H9 (cell line): ENCODE results near the gene RPLP2. TPM values are rescaled to one million over a fixed set of nuclear protein-coding genes. Genes with fewer than 3 reads are reported as not detected.

Experiments used
- DNase-seq: peaks from one replicate; pipeline ENCODE4 v3.0.0-alpha.2; 2017
- H2AFZ ChIP-seq: one replicate; pipeline ENCODE4 v1.6.1; 2013; ENCODE audit warnings: mild to moderate bottlenecking, low read length, control low read depth, moderate library complexity
- H2AK5ac ChIP-seq: 2 replicates; pipeline ENCODE4 v1.6.1; 2013; ENCODE audit warnings: low read length, control low read depth, mixed read lengths; ENCODE audit not compliant: insufficient read length
- H2BK120ac ChIP-seq: one replicate; pipeline ENCODE4 v1.6.1; 2013; ENCODE audit warnings: low read depth, mild to moderate bottlenecking, low read length, control low read depth, inconsistent platforms; ENCODE audit not compliant: poor library complexity, severe bottlenecking
- H2BK12ac ChIP-seq: 2 replicates; pipeline ENCODE4 v1.6.1; 2013; ENCODE audit warnings: low read length, control low read depth, mixed read lengths, low read depth; ENCODE audit not compliant: insufficient read length
- H2BK15ac ChIP-seq: 2 replicates; pipeline ENCODE4 v1.6.1; 2013; ENCODE audit warnings: low read depth, low read length, control low read depth
- H2BK20ac ChIP-seq: one replicate; pipeline ENCODE4 v1.6.1; 2013; ENCODE audit warnings: low read depth, mild to moderate bottlenecking, low read length, control low read depth, inconsistent platforms; ENCODE audit not compliant: poor library complexity, severe bottlenecking
- H2BK5ac ChIP-seq: 2 replicates; pipeline ENCODE4 v1.6.1; 2013; ENCODE audit warnings: low read length, control low read depth, mixed read lengths; ENCODE audit not compliant: insufficient read length
- H3K14ac ChIP-seq: 2 replicates; pipeline ENCODE4 v1.6.1; 2013; ENCODE audit warnings: low read length, control low read depth; ENCODE audit not compliant: insufficient read depth
- H3K18ac ChIP-seq: 2 replicates; pipeline ENCODE4 v1.6.1; 2013; ENCODE audit warnings: low read depth, mild to moderate bottlenecking, mixed read lengths, low read length, control low read depth; ENCODE audit not compliant: insufficient read length
- H3K23ac ChIP-seq: 2 replicates; pipeline ENCODE4 v1.6.1; 2013; ENCODE audit warnings: low read length, control low read depth, mixed read lengths, low read depth; ENCODE audit not compliant: insufficient read length
- H3K23me2 ChIP-seq: 2 replicates; pipeline ENCODE4 v1.6.1; 2013; ENCODE audit warnings: low read depth, mild to moderate bottlenecking, mixed read lengths, low read length, control low read depth; ENCODE audit not compliant: insufficient read length, poor library complexity, severe bottlenecking
- H3K27ac ChIP-seq: 2 replicates; pipeline ENCODE4 v1.5.1; 2013; ENCODE audit warnings: low read length, control low read depth, mixed read lengths, low read depth; ENCODE audit not compliant: insufficient read length
- H3K27me3 ChIP-seq: 2 replicates; pipeline ENCODE4 v1.6.1; 2013; ENCODE audit warnings: low read length, control low read depth, inconsistent platforms; ENCODE audit not compliant: insufficient read depth
- H3K4ac ChIP-seq: 2 replicates; pipeline ENCODE4 v1.6.1; 2013; ENCODE audit warnings: low read depth, mild to moderate bottlenecking, control low read depth, inconsistent platforms, low read length, moderate library complexity
- H3K4me1 ChIP-seq: 2 replicates; pipeline ENCODE4 v1.6.1; 2013; ENCODE audit warnings: low read length, control low read depth, inconsistent platforms; ENCODE audit not compliant: insufficient read depth
- H3K4me2 ChIP-seq: 2 replicates; pipeline ENCODE4 v1.6.1; 2013; ENCODE audit warnings: low read length, control low read depth, mixed read lengths; ENCODE audit not compliant: insufficient read length, insufficient read depth
- H3K56ac ChIP-seq: 2 replicates; pipeline ENCODE4 v1.6.1; 2013; ENCODE audit warnings: low read depth, mild to moderate bottlenecking, mixed read lengths, low read length, control low read depth; ENCODE audit not compliant: insufficient read length
- H3K79me1 ChIP-seq: 2 replicates; pipeline ENCODE4 v1.6.1; 2013; ENCODE audit warnings: low read depth, mild to moderate bottlenecking, moderate library complexity, low read length, control low read depth, inconsistent platforms; ENCODE audit not compliant: insufficient read depth, poor library complexity, severe bottlenecking
- H3K79me2 ChIP-seq: 2 replicates; pipeline ENCODE4 v1.6.1; 2013; ENCODE audit warnings: low read length, control low read depth, inconsistent platforms; ENCODE audit not compliant: insufficient read depth
- H3K9ac ChIP-seq: 2 replicates; pipeline ENCODE4 v1.6.1; 2013; ENCODE audit warnings: low read length, control low read depth, mixed read lengths; ENCODE audit not compliant: insufficient read length; ENCODE audit errors: extremely low read depth
- H3K9me3 ChIP-seq: one replicate; pipeline ENCODE4 v1.6.1; 2013; ENCODE audit warnings: low read depth, low read length, inconsistent platforms; ENCODE audit not compliant: control insufficient read depth
- H3T11ph ChIP-seq: one replicate; pipeline ENCODE4 v1.6.1; 2013; ENCODE audit warnings: mild to moderate bottlenecking, low read length, control low read depth, inconsistent platforms
- H4K20me1 ChIP-seq: one replicate; pipeline ENCODE4 v1.6.1; 2013; ENCODE audit not compliant: control insufficient read depth, insufficient read length, insufficient read depth
- H4K5ac ChIP-seq: 2 replicates; pipeline ENCODE4 v1.6.1; 2013; ENCODE audit warnings: low read depth, mild to moderate bottlenecking, mixed read lengths, low read length, control low read depth; ENCODE audit not compliant: insufficient read length
- H4K8ac ChIP-seq: replicated peaks from 2 replicates; pipeline ENCODE4 v1.6.1; 2013; ENCODE audit warnings: low read length, control low read depth, mixed read lengths, low read depth; ENCODE audit not compliant: insufficient read length
- H4K91ac ChIP-seq: 2 replicates; pipeline ENCODE4 v1.6.1; 2013; ENCODE audit warnings: low read depth, mild to moderate bottlenecking, moderate library complexity, mixed read lengths, low read length, control low read depth; ENCODE audit not compliant: insufficient read length
- H3K27ac Mint-ChIP-seq, 3 experiments: 2 replicates in 2 of 3; 3 replicates in 1 of 3; pipeline ENCODE4 v1.8.0; 2020 to 2021; ENCODE audit warnings: mixed read lengths in 3 of 3, mild to moderate bottlenecking in 1 of 3, moderate library complexity in 1 of 3
- H3K27me3 Mint-ChIP-seq: 2 replicates; pipeline ENCODE4 v1.8.0; 2021; ENCODE audit warnings: low read depth, mild to moderate bottlenecking, moderate library complexity, mixed read lengths
- H3K36me3 Mint-ChIP-seq, 3 experiments: 2 replicates in 2 of 3; 3 replicates in 1 of 3; pipeline ENCODE4 v1.8.0; 2020 to 2021; ENCODE audit warnings: low read depth in 3 of 3, mixed read lengths in 3 of 3; ENCODE audit not compliant: insufficient read depth in 1 of 3
- H3K4me1 Mint-ChIP-seq, 2 experiments: 2 replicates each; pipeline ENCODE4 v1.8.0; 2020; ENCODE audit warnings: mixed read lengths in 2 of 2
- H3K4me3 Mint-ChIP-seq, 2 experiments: 2 replicates in 1 of 2; 3 replicates in 1 of 2; pipeline ENCODE4 v1.8.0; 2020 to 2021; ENCODE audit warnings: mild to moderate bottlenecking in 2 of 2, mixed read lengths in 2 of 2, moderate library complexity in 1 of 2
- H3K9me3 Mint-ChIP-seq, 2 experiments: 2 replicates in 1 of 2; 3 replicates in 1 of 2; pipeline ENCODE4 v1.8.0; 2020; ENCODE audit warnings: mild to moderate bottlenecking in 2 of 2, mixed read lengths in 2 of 2, moderate library complexity in 1 of 2
- WGBS: extraction: QIAGEN DNeasy Blood & Tissue Kit; methylation state at CpG from one replicate; pipeline ENCODE4 v1.1.7; 2013; ENCODE audit warnings: missing lambda C conversion rate, low lambda C conversion rate, mixed read lengths; ENCODE audit not compliant: insufficient read length; ENCODE audit errors: extremely low coverage; 5-methylcytosine and 5-hydroxymethylcytosine counted together
- total RNA-seq: library from RNA; stranded (reverse); gene quantifications from 2 replicates; pipeline ENCODE4 v1.2.1, GENCODE V29; 2021
- TF ChIP-seq, protein P1 (sequence below): fragments of 200-600 bp; sonication (generic); conservative IDR thresholded peaks from 3 replicates; pipeline ENCODE4 v1.8.0; 2021; ENCODE audit warnings: antibody characterized with exemption, mild to moderate bottlenecking

The RPLP2 gene
- total RNA-seq, 1 experiment from 2014 or later, result 2,138 TPM

DNA sequence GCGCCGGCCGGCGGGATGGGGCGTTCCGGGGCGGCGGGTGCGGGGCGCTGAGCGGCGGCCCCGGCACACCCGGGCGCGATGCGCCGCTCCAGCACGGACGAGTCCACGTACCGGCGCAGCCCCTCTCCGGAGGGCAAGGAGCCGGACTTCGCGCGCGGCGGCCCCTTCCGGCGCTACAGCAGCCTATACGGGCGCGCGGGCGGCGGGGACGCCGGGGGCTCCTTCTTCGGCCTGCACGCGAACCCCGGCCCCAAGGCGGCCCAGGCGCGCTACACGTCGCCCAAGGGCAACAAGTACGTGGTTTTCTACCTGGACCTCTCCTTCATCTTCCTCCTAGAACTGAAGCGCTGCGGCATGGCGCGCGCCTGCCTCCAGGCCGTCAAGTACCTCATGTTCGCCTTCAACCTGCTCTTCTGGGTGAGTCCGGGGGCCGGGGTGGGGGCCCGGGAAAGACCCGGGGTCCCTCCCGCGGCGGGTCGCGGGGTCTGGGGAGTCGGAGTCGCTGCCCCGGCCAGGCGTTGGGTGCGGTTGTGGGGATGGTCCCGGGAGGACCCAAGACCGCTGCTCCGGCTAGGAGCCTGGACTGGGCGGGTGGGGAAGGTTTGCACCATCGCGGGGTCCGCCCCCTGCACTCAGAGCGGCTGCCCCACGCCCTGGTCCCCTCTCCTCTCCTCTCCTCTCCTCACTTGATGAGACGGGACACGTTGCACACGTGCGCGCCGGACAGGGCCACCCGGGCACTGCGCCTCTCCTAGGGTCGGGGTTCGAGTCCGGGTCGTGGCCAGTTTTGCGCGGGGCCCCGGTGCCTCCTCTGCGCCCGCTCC, 40.4 kb downstream of the RPLP2 start:
- peaks cover 6 to 40% of the 10 kb centered on the region in 2 experiments for H3K4me1 Mint-ChIP-seq
- peaks cover under 1% of the 10 kb centered on the region; the same call in 1 of the 2 replicates for H3K4me1 ChIP-seq
- H3K14ac ChIP-seq, result peak overlapping the region; percentile 38; the same call in 1 of the 2 replicates
- no peak overlapping the region for H3K56ac ChIP-seq
- H2BK120ac ChIP-seq, result no peak overlapping the region
- no CpG with 5 or more reads among the region's 97 CpGs for WGBS
- H3K4ac ChIP-seq, result no peak overlapping the region
- H3K9me3 Mint-ChIP-seq, result no peaks in the 10 kb centered on the region
- no peaks in the 10 kb centered on the region for H3K79me2 ChIP-seq
- DNase-seq, result no peak
- no peak overlapping the region for H3T11ph ChIP-seq
- no peak overlapping the region for H2BK20ac ChIP-seq
- peak overlapping the region; percentile 65 for H3K4me2 ChIP-seq
- TF ChIP-seq, protein P1, sequence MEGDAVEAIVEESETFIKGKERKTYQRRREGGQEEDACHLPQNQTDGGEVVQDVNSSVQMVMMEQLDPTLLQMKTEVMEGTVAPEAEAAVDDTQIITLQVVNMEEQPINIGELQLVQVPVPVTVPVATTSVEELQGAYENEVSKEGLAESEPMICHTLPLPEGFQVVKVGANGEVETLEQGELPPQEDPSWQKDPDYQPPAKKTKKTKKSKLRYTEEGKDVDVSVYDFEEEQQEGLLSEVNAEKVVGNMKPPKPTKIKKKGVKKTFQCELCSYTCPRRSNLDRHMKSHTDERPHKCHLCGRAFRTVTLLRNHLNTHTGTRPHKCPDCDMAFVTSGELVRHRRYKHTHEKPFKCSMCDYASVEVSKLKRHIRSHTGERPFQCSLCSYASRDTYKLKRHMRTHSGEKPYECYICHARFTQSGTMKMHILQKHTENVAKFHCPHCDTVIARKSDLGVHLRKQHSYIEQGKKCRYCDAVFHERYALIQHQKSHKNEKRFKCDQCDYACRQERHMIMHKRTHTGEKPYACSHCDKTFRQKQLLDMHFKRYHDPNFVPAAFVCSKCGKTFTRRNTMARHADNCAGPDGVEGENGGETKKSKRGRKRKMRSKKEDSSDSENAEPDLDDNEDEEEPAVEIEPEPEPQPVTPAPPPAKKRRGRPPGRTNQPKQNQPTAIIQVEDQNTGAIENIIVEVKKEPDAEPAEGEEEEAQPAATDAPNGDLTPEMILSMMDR, result no peak
- H4K5ac ChIP-seq, result no peak overlapping the region
- H2BK12ac ChIP-seq, result no peak overlapping the region
- H3K36me3 Mint-ChIP-seq, result no peaks in the 10 kb centered on the region
- H3K27ac ChIP-seq, result no peak overlapping the region
- H3K9ac ChIP-seq, result no peak overlapping the region
- H4K91ac ChIP-seq, result no peak overlapping the region
- no peaks in the 10 kb centered on the region for H3K9me3 ChIP-seq
- no peak overlapping the region for H2AFZ ChIP-seq
- no peak overlapping the region for H2BK5ac ChIP-seq
- H3K27me3 Mint-ChIP-seq, result peaks cover 7% of the 10 kb centered on the region
- no peaks in the 10 kb centered on the region; the same call in 1 of the 2 replicates for H3K27me3 ChIP-seq
- no peaks in the 10 kb centered on the region for H3K79me1 ChIP-seq
- no peak overlapping the region for H3K23ac ChIP-seq
- H2AK5ac ChIP-seq, result no peak overlapping the region
- H3K27ac Mint-ChIP-seq, result no peak overlapping the region
- no peak overlapping the region for H4K8ac ChIP-seq
- H3K23me2 ChIP-seq, result peaks cover 15% of the 10 kb centered on the region
- H3K18ac ChIP-seq, result no peak overlapping the region
- H2BK15ac ChIP-seq, result no peak overlapping the region
- peak overlapping the region; percentile 60 to 84 for H3K4me3 Mint-ChIP-seq
- H4K20me1 ChIP-seq, result peaks cover 2% of the 10 kb centered on the region
